Breast epithelium (tissue), 4 donors: Measurements from ENCODE around the gene TOR1A. TPM values are rescaled to one million over a fixed set of nuclear protein-coding genes. Genes with fewer than 3 reads are reported as not detected.
"Not testable (repeated sequence)": the region's sequence is repeated elsewhere in the genome, so short reads cannot be mapped to it uniquely, and the experiment has no call there.

Source experiments
- DNase-seq, 2 donors: peaks; one replicate each; pipeline ENCODE4 v3.0.0-alpha.2; 2019; ENCODE audit warnings: low spot score in 2 of 2
- H3K27ac ChIP-seq, 2 donors: fragments of 200-600 bp; sonication (generic) in 1 of 2; one replicate each; pipeline ENCODE4 v1.5.1; 2016 to 2019; ENCODE audit warnings: mild to moderate bottlenecking in 1 of 2
- H3K27me3 ChIP-seq, 2 donors: fragments of 200-600 bp; sonication (generic) in 1 of 2; one replicate each; pipeline versions ENCODE4 v1.5.1 to v1.6.0; 2017 to 2019; ENCODE audit warnings: control low read depth in 1 of 2, mild to moderate bottlenecking in 1 of 2
- H3K36me3 ChIP-seq: fragments of 200-600 bp; one replicate; pipeline ENCODE4 v1.5.1; 2019
- H3K4me1 ChIP-seq, 2 donors: fragments of 200-600 bp; sonication (generic); one replicate each; pipeline ENCODE4 v1.5.1; 2016 to 2019; ENCODE audit warnings: control low read depth in 1 of 2
- H3K4me3 ChIP-seq, 3 donors: fragments of 200-600 bp; sonication (generic); 1 replicate in 2 of 3; 2 replicates in 1 of 3; pipeline ENCODE4 v1.5.1; 2016 to 2019; ENCODE audit warnings: mild to moderate bottlenecking in 3 of 3, moderate library complexity in 2 of 3
- H3K9me3 ChIP-seq, 2 donors: fragments of 200-600 bp; sonication (generic) in 1 of 2; one replicate each; pipeline ENCODE4 v1.5.1; 2016 to 2019; ENCODE audit warnings: control low read depth in 1 of 2
- POLR2A ChIP-seq: fragments of 450-650 bp; IDR thresholded peaks from one replicate; pipeline ENCODE4 v1.6.1; 2016; ENCODE audit warnings: antibody characterized with exemption, mild to moderate bottlenecking, moderate library complexity
- POLR2AphosphoS5 ChIP-seq, 3 donors: sonication (generic); formaldehyde crosslinking; IDR thresholded peaks; one replicate each; pipeline ENCODE4 v1.6.1; 2017; ENCODE audit warnings: antibody characterized with exemption in 3 of 3
- intact Hi-C: fragments of 100-400 bp; cut with DNase I; formaldehyde crosslinking; loops from one replicate; pipeline ENCODE4 v1.15.1; 2023; ENCODE audit warnings: low total_unique reads
- total RNA-seq, 3 donors: library from RNA; depleted of rRNA; stranded (reverse); fragments of >200 nt; gene quantifications; one replicate each; pipeline ENCODE4 v1.1.0, GENCODE V29; 2016
- TF ChIP-seq, protein P1 (sequence below), 3 donors: fragments of 450-650 bp; IDR thresholded peaks; one replicate each; pipeline ENCODE4 v1.5.1; 2016 to 2017; ENCODE audit warnings: antibody characterized with exemption in 3 of 3, mild to moderate bottlenecking in 3 of 3, moderate library complexity in 3 of 3

The TOR1A gene
- total RNA-seq, 3 donors from 2014 or later = 54.4 to 60.7 (median 57.8) TPM

DNA sequence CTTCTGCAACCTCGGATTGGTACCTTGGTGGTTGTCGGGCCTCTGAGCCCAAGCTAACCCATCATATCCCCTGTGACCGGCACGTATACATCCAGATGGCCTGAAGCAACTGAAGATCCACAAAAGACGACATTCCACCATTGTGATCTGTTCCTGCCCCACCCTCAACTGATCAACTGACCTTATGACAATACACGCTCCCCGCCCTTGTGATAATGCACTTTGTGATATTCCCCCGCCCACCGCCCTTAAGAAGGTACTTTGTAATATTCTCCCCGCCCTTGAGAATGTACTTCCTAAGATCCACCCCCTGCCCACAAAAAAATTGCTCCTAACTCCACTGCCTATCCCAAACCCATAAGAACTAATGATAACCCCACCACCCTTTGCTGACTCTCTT is 37.5 kb downstream of the TOR1A start:
- Histone ChIP-seq H3K27me3 (no peaks in the 10 kb centered on the region), H3K9me3 (no peaks in the 10 kb centered on the region), H3K4me1 (no peaks in the 10 kb centered on the region), H3K36me3 (no peaks in the 10 kb centered on the region), H3K4me3 (no peak overlapping the region), H3K27ac (no peak overlapping the region)
- no peak for TF ChIP-seq POLR2AphosphoS5 (IDR thresholded peaks at IDR 0.05)
- TF ChIP-seq POLR2A = no peak
- TF ChIP-seq, protein P1, sequence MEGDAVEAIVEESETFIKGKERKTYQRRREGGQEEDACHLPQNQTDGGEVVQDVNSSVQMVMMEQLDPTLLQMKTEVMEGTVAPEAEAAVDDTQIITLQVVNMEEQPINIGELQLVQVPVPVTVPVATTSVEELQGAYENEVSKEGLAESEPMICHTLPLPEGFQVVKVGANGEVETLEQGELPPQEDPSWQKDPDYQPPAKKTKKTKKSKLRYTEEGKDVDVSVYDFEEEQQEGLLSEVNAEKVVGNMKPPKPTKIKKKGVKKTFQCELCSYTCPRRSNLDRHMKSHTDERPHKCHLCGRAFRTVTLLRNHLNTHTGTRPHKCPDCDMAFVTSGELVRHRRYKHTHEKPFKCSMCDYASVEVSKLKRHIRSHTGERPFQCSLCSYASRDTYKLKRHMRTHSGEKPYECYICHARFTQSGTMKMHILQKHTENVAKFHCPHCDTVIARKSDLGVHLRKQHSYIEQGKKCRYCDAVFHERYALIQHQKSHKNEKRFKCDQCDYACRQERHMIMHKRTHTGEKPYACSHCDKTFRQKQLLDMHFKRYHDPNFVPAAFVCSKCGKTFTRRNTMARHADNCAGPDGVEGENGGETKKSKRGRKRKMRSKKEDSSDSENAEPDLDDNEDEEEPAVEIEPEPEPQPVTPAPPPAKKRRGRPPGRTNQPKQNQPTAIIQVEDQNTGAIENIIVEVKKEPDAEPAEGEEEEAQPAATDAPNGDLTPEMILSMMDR (IDR thresholded peaks at IDR 0.05) = no peak
- intact Hi-C loops = loop anchor here (10.0 kb wide), 1 partner anchor 142 kb away; the partner anchor contains the start of gene ASB6
- no peak for DNase-seq

DNA sequence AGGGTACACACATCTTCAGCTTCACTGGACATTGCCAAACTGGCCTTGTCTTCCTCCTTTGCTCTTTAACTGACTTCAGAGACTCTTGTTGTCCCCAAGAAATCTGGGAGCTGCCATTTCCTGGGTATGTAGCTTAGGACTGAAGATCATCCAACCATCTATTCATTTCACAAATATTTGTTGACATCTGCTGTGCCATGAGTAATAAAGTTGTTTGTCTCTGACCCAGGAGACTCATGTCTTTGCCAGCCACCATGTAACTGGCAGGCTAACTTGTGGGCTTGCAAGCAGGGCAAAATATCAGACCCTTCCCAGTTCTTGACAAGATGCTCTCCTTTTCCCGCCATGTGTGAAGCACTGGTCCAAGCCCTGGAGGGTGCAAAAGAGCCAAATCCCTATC is 38.1 kb downstream of the TOR1A start:
- no peak for TF ChIP-seq POLR2AphosphoS5 (IDR thresholded peaks at IDR 0.05)
- TF ChIP-seq, protein P1 (IDR thresholded peaks at IDR 0.05) = no peak
- no peak for TF ChIP-seq POLR2A
- no peaks in the 10 kb centered on the region for H3K9me3 ChIP-seq
- intact Hi-C loops = loop anchor here (10.0 kb wide), 1 partner anchor 141 kb away; the partner anchor contains the start of gene ASB6

GRCh38 chr9:129784970-129785369 is 39.0 kb downstream of the TOR1A start:
- intact Hi-C loops = loop anchor here (5.0 to 10.0 kb wide), 2 partner anchors 48 to 140 kb away; partner anchors contain the start of gene ASB6
- DNase-seq, H3K27me3 ChIP-seq, H3K9me3 ChIP-seq, H3K4me3 ChIP-seq, H3K27ac ChIP-seq, H3K4me1 ChIP-seq, H3K36me3 ChIP-seq: not testable (repeated sequence)

More for the DNA sequence above, 38.1 kb downstream of the TOR1A start:
- H3K4me1 ChIP-seq = no peaks in the 10 kb centered on the region
- H3K27ac ChIP-seq = no peak overlapping the region
- H3K4me3 ChIP-seq = no peak overlapping the region
- no peaks in the 10 kb centered on the region for H3K36me3 ChIP-seq
- DNase-seq = no peak
- no peaks in the 10 kb centered on the region for H3K27me3 ChIP-seq

- TF ChIP-seq POLR2A (no peak), POLR2AphosphoS5 (IDR thresholded peaks at IDR 0.05) (peak in 1 of 3 donors; percentile 41)
- TF ChIP-seq, protein P1 (IDR thresholded peaks at IDR 0.05) = peak; percentile 87 to 95 (median 94)
- H3K9me3 ChIP-seq = no peaks in the 10 kb centered on the region
- no peak overlapping the region for H3K27ac ChIP-seq
- no peaks in the 10 kb centered on the region for H3K4me1 ChIP-seq
- no peaks in the 10 kb centered on the region for H3K36me3 ChIP-seq
- intact Hi-C loops = loop anchor here (5.0 to 10.0 kb wide), 2 partner anchors 46 to 139 kb away; partner anchors contain the start of gene ASB6
- peak; percentile 63 to 70 for DNase-seq
- no peak overlapping the region for H3K4me3 ChIP-seq
- no peaks in the 10 kb centered on the region for H3K27me3 ChIP-seq
These were observed 40.2 kb downstream of the TOR1A start for GRCh38 chr9:129783516-129784361.

- no peak overlapping the region for H3K27ac ChIP-seq
- H3K4me3 ChIP-seq = no peak overlapping the region
- no peak for DNase-seq
- no peak for TF ChIP-seq POLR2A
- TF ChIP-seq, protein P1 (IDR thresholded peaks at IDR 0.05) = no peak
- no peak for TF ChIP-seq POLR2AphosphoS5 (IDR thresholded peaks at IDR 0.05)
- no peaks in the 10 kb centered on the region for H3K27me3 ChIP-seq
- peaks cover under 1 to 6% of the 10 kb centered on the region in 2 donors for H3K4me1 ChIP-seq
- no peaks in the 10 kb centered on the region for H3K9me3 ChIP-seq
- intact Hi-C loops = loop anchor here (5.0 to 10.0 kb wide), 2 partner anchors 45 to 137 kb away; partner anchors contain the start of gene ASB6
- no peaks in the 10 kb centered on the region for H3K36me3 ChIP-seq
These were observed 42.0 kb downstream of the TOR1A start for GRCh38 chr9:129781981-129782380.
